Ishikawa (cell line): Measurements from ENCODE around the gene ZPLD1.

ENCODE experiments used
- CEBPB ChIP-seq: IDR thresholded peaks from 2 replicates; pipeline ENCODE4 v1.6.1; 2012
- CREB1 ChIP-seq: IDR thresholded peaks from 2 replicates; pipeline ENCODE4 v1.6.1; 2012; ENCODE audit warnings: low read depth
- EGR1 ChIP-seq: IDR thresholded peaks from 2 replicates; pipeline ENCODE4 v1.6.1; 2012
- EP300 ChIP-seq: IDR thresholded peaks from 2 replicates; pipeline ENCODE4 v1.6.1; 2012; ENCODE audit warnings: borderline replicate concordance
- FOXM1 ChIP-seq: IDR thresholded peaks from 2 replicates; pipeline ENCODE4 v1.6.1; 2012; ENCODE audit warnings: low read depth, borderline replicate concordance
- NFIC ChIP-seq: IDR thresholded peaks from 2 replicates; pipeline ENCODE4 v1.6.1; 2012
- RAD21 ChIP-seq: IDR thresholded peaks from 2 replicates; pipeline ENCODE4 v1.6.1; 2012; ENCODE audit warnings: low read depth
- TAF1 ChIP-seq: IDR thresholded peaks from 2 replicates; pipeline ENCODE4 v1.6.1; 2012; ENCODE audit warnings: low read depth, mild to moderate bottlenecking
- TCF12 ChIP-seq: IDR thresholded peaks from 2 replicates; pipeline ENCODE4 v1.6.1; 2012; ENCODE audit warnings: low read depth
- TEAD4 ChIP-seq: IDR thresholded peaks from 2 replicates; pipeline ENCODE4 v1.6.1; 2012
- YY1 ChIP-seq: IDR thresholded peaks from 2 replicates; pipeline ENCODE4 v1.6.1; 2012; ENCODE audit warnings: low read depth
- ZBTB7A ChIP-seq: IDR thresholded peaks from 2 replicates; pipeline ENCODE4 v1.6.1; 2012; ENCODE audit warnings: low read depth
- TF ChIP-seq, protein P1 (sequence below): IDR thresholded peaks from 2 replicates; pipeline ENCODE4 v1.6.1; 2012
- TF ChIP-seq, protein P2 (sequence below): IDR thresholded peaks from 2 replicates; pipeline ENCODE4 v1.6.1; 2012; ENCODE audit warnings: low read depth, mild to moderate bottlenecking
- TF ChIP-seq, protein P3 (sequence below): IDR thresholded peaks from 2 replicates; pipeline ENCODE4 v1.6.1; 2012

Gene ZPLD1

DNA sequence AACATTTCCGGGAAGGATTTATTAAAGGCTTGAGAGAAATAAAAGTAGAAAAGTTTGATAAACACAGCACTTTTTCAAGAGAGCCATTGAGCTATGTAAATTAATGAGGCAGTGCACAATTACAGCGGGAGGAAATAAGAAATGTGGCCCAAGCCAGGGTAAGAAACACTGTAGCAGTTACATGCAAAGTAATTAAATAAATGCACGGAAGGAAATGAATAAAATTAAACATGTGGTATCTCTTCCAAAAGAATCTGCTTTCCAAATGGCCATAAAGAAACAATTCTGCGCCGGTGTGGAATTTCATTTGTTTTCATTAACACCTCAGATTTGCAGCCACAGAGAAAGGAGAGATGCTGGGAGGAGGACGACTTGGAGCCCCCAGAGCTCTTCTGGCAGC, 35.3 kb downstream of the ZPLD1 start:
- TF ChIP-seq, protein P1, sequence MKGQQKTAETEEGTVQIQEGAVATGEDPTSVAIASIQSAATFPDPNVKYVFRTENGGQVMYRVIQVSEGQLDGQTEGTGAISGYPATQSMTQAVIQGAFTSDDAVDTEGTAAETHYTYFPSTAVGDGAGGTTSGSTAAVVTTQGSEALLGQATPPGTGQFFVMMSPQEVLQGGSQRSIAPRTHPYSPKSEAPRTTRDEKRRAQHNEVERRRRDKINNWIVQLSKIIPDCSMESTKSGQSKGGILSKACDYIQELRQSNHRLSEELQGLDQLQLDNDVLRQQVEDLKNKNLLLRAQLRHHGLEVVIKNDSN: no peak
- TF ChIP-seq TEAD4: no peak
- no peak for TF ChIP-seq TAF1
- no peak for TF ChIP-seq TCF12
- TF ChIP-seq EP300: no peak
- no peak for TF ChIP-seq RAD21
- TF ChIP-seq EGR1: no peak
- TF ChIP-seq YY1: no peak
- no peak for TF ChIP-seq FOXM1
- TF ChIP-seq CEBPB: no peak
- TF ChIP-seq, protein P2, sequence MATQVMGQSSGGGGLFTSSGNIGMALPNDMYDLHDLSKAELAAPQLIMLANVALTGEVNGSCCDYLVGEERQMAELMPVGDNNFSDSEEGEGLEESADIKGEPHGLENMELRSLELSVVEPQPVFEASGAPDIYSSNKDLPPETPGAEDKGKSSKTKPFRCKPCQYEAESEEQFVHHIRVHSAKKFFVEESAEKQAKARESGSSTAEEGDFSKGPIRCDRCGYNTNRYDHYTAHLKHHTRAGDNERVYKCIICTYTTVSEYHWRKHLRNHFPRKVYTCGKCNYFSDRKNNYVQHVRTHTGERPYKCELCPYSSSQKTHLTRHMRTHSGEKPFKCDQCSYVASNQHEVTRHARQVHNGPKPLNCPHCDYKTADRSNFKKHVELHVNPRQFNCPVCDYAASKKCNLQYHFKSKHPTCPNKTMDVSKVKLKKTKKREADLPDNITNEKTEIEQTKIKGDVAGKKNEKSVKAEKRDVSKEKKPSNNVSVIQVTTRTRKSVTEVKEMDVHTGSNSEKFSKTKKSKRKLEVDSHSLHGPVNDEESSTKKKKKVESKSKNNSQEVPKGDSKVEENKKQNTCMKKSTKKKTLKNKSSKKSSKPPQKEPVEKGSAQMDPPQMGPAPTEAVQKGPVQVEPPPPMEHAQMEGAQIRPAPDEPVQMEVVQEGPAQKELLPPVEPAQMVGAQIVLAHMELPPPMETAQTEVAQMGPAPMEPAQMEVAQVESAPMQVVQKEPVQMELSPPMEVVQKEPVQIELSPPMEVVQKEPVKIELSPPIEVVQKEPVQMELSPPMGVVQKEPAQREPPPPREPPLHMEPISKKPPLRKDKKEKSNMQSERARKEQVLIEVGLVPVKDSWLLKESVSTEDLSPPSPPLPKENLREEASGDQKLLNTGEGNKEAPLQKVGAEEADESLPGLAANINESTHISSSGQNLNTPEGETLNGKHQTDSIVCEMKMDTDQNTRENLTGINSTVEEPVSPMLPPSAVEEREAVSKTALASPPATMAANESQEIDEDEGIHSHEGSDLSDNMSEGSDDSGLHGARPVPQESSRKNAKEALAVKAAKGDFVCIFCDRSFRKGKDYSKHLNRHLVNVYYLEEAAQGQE: no peak
- TF ChIP-seq CREB1: no peak

DNA sequence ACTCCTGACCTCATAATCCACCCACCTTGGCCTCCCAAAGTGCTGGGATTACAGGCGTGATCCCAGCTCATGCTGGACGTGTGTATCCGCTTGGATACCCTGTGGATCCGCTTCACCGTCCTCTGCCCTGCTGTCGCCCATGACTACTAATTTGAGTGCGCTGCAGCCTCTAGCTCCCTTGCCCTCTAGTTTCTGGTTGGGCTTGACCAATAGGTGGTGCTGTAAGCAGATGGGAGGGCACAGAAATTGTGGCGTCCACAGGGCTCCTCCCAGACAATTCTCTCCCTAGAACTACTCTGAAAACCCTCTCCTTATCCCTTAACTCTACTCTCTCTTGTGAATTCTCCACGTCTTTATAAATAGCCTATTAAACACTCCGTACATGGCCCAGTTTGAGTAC, 36.2 kb downstream of the ZPLD1 start:
- no peak for TF ChIP-seq ZBTB7A
- TF ChIP-seq, protein P2: no peak
- TF ChIP-seq, protein P1: no peak
- no peak for TF ChIP-seq FOXM1
- TF ChIP-seq RAD21: no peak
- TF ChIP-seq, protein P3, sequence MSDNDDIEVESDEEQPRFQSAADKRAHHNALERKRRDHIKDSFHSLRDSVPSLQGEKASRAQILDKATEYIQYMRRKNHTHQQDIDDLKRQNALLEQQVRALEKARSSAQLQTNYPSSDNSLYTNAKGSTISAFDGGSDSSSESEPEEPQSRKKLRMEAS: no peak
- no peak for TF ChIP-seq NFIC
- TF ChIP-seq TCF12: no peak
- TF ChIP-seq EGR1: no peak
- TF ChIP-seq CREB1: no peak
- TF ChIP-seq CEBPB: no peak
- no peak for TF ChIP-seq TEAD4
- no peak for TF ChIP-seq TAF1
- TF ChIP-seq EP300: no peak
- TF ChIP-seq YY1: no peak

DNA sequence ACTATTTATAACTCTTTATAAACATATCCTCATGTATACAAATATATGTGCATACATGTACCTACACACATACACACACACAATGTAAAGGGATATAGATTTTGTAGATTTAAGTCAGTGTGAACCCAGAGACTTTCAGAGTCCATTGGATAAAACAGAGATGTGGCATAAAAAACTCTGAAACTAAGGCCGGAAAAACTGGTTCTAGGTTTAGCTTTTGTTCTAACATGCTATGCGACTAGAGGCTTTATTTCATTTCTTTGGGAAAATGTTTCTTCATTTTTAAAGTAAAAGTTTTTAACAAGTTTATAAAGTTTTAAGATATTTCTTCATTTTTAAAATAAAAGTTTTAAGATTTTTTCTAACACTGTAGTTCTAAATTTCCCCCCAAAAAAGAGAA, 36.7 kb downstream of the ZPLD1 start:
- TF ChIP-seq, protein P3: no peak
- TF ChIP-seq EP300 (no peak), YY1 (no peak), TCF12 (no peak), EGR1 (no peak), ZBTB7A (no peak), NFIC (no peak), FOXM1 (no peak), RAD21 (no peak), CREB1 (no peak), CEBPB (no peak), TEAD4 (no peak), TAF1 (no peak)
- TF ChIP-seq, protein P2: no peak
- TF ChIP-seq, protein P1: no peak

DNA sequence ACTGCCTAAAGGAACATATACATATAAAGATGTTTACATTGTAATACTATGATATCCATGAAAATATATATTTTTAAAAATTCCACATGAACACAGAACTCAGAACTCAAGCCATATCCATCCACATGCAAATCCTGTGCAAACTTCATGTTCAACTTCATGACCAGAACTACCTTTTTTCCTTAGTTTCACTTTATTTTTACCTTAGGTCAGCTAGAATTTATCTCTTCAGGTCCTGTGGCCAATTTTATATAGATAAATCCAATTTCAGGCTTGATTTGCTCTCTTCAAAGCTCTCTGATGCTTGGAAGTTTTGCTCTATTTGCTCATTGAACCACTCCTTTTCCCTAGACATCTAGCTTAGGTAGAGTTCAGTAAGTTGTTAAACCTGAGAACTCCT, 38.8 kb downstream of the ZPLD1 start:
- TF ChIP-seq NFIC: no peak
- TF ChIP-seq EP300: no peak
- no peak for TF ChIP-seq TAF1
- TF ChIP-seq TEAD4: no peak
- TF ChIP-seq EGR1: no peak
